GM12872 (cell line): ENCODE measurements around the gene RBM44.

ENCODE experiments used
- CTCF ChIP-seq: IDR thresholded peaks from 3 replicates; pipeline ENCODE4 v1.5.1; 2011; ENCODE audit warnings: low read depth, mild to moderate bottlenecking, low read length, moderate library complexity; ENCODE audit not compliant: insufficient read depth

The RBM44 gene

GRCh38 chr2:237833546-237833945 lies 35.0 kb downstream of the RBM44 start:
- no peak for TF ChIP-seq CTCF

GRCh38 chr2:237835372-237835771 lies 36.8 kb downstream of the RBM44 start:
- TF ChIP-seq CTCF = no peak

- TF ChIP-seq CTCF = no peak
Observed at GRCh38 chr2:237841051-237841450, 42.5 kb downstream of the RBM44 start.

- TF ChIP-seq CTCF = no peak
Observed at GRCh38 chr2:237854295-237854694, 55.7 kb downstream of the RBM44 start.

GRCh38 chr2:237857791-237858190 lies 59.2 kb downstream of the RBM44 start:
- TF ChIP-seq CTCF = no peak

GRCh38 chr2:237858294-237859081 lies 59.9 kb downstream of the RBM44 start:
- TF ChIP-seq CTCF = peak; percentile 76

- no peak for TF ChIP-seq CTCF
Observed at GRCh38 chr2:237859082-237859433, 60.5 kb downstream of the RBM44 start.
